ENCODE results near the gene PLCH2.

PLCH2 gene

GRCh38 chr1:2475571-2475970, 518 bp upstream of the PLCH2 start:
- ATAC-seq (no peak), DNase-seq (ENCODE audit: low spot score in 2 of 2) (no peak)
- Mint-ChIP-seq H3K36me3 (no peaks in the 10 kb centered on the region), H3K4me3 (no peak overlapping the region), H3K27ac (no peak overlapping the region), H3K9me3 (no peaks in the 10 kb centered on the region), H3K4me1 (peaks cover 4% of the 10 kb centered on the region)

- H3K4me1 Mint-ChIP-seq = peaks cover 4% of the 10 kb centered on the region
- ATAC-seq = no peak
- DNase-seq (ENCODE audit: low spot score in 2 of 2) = no peak
- no peaks in the 10 kb centered on the region for H3K9me3 Mint-ChIP-seq
- H3K27ac Mint-ChIP-seq = no peak overlapping the region
- H3K4me3 Mint-ChIP-seq = no peak overlapping the region
- no peaks in the 10 kb centered on the region for H3K36me3 Mint-ChIP-seq
Observed at GRCh38 chr1:2477309-2477708, 1.2 kb downstream of the PLCH2 start.

- no peaks in the 10 kb centered on the region for H3K9me3 Mint-ChIP-seq
- ATAC-seq = no peak
- no peak for DNase-seq (ENCODE audit: low spot score in 2 of 2)
- no peaks in the 10 kb centered on the region for H3K36me3 Mint-ChIP-seq
- peaks cover 4% of the 10 kb centered on the region for H3K4me1 Mint-ChIP-seq
- no peak overlapping the region for H3K4me3 Mint-ChIP-seq
- no peak overlapping the region for H3K27ac Mint-ChIP-seq
Observed at GRCh38 chr1:2477791-2478499, 1.9 kb downstream of the PLCH2 start.

GRCh38 chr1:2479186-2479585, 3.1 kb downstream of the PLCH2 start:
- DNase-seq (ENCODE audit: low spot score in 2 of 2) (no peak), ATAC-seq (no peak)
- no peak overlapping the region for H3K4me3 Mint-ChIP-seq
- H3K4me1 Mint-ChIP-seq = peaks cover 9% of the 10 kb centered on the region
- H3K36me3 Mint-ChIP-seq = no peaks in the 10 kb centered on the region
- H3K9me3 Mint-ChIP-seq = no peaks in the 10 kb centered on the region
- no peak overlapping the region for H3K27ac Mint-ChIP-seq

- no peak for ATAC-seq
- H3K4me3 Mint-ChIP-seq = no peak overlapping the region
- peaks cover 13% of the 10 kb centered on the region for H3K4me1 Mint-ChIP-seq
- H3K27ac Mint-ChIP-seq = no peak overlapping the region
- no peaks in the 10 kb centered on the region for H3K36me3 Mint-ChIP-seq
- no peak for DNase-seq (ENCODE audit: low spot score in 2 of 2)
- H3K9me3 Mint-ChIP-seq = no peaks in the 10 kb centered on the region
Observed at GRCh38 chr1:2479618-2480017, 3.5 kb downstream of the PLCH2 start.

GRCh38 chr1:2480236-2480985, 4.3 kb downstream of the PLCH2 start:
- peaks cover 17% of the 10 kb centered on the region for H3K4me1 Mint-ChIP-seq
- H3K36me3 Mint-ChIP-seq = no peaks in the 10 kb centered on the region
- H3K27ac Mint-ChIP-seq = no peak overlapping the region
- ATAC-seq = no peak
- H3K4me3 Mint-ChIP-seq = no peak overlapping the region
- DNase-seq (ENCODE audit: low spot score in 2 of 2) = no peak
- no peaks in the 10 kb centered on the region for H3K9me3 Mint-ChIP-seq

GRCh38 chr1:2480986-2481364, 4.9 kb downstream of the PLCH2 start:
- H3K4me1 Mint-ChIP-seq = peaks cover 17% of the 10 kb centered on the region
- no peaks in the 10 kb centered on the region for H3K9me3 Mint-ChIP-seq
- no peak for DNase-seq (ENCODE audit: low spot score in 2 of 2)
- no peak for ATAC-seq
- H3K36me3 Mint-ChIP-seq = no peaks in the 10 kb centered on the region
- H3K27ac Mint-ChIP-seq = no peak overlapping the region
- no peak overlapping the region for H3K4me3 Mint-ChIP-seq

GRCh38 chr1:2481885-2482284, 5.8 kb downstream of the PLCH2 start:
- no peaks in the 10 kb centered on the region for H3K36me3 Mint-ChIP-seq
- peaks cover 17% of the 10 kb centered on the region for H3K4me1 Mint-ChIP-seq
- DNase-seq (ENCODE audit: low spot score in 2 of 2) (no peak), ATAC-seq (no peak)
- no peaks in the 10 kb centered on the region for H3K9me3 Mint-ChIP-seq
- no peak overlapping the region for H3K27ac Mint-ChIP-seq
- H3K4me3 Mint-ChIP-seq = no peak overlapping the region

GRCh38 chr1:2482588-2482987, 6.5 kb downstream of the PLCH2 start:
- Mint-ChIP-seq H3K9me3 (no peaks in the 10 kb centered on the region), H3K27ac (no peak overlapping the region), H3K36me3 (no peaks in the 10 kb centered on the region), H3K4me1 (peaks cover 13% of the 10 kb centered on the region), H3K4me3 (no peak overlapping the region)
- no peak for DNase-seq (ENCODE audit: low spot score in 2 of 2)
- ATAC-seq = peak; percentile 4

- no peak for ATAC-seq
- H3K4me3 Mint-ChIP-seq = no peak overlapping the region
- H3K9me3 Mint-ChIP-seq = peaks cover 2% of the 10 kb centered on the region
- DNase-seq (ENCODE audit: low spot score in 2 of 2) = no peak
- H3K27ac Mint-ChIP-seq = no peak overlapping the region
- H3K36me3 Mint-ChIP-seq = no peaks in the 10 kb centered on the region
- H3K4me1 Mint-ChIP-seq = peaks cover 13% of the 10 kb centered on the region
Observed at GRCh38 chr1:2483026-2483425, 6.9 kb downstream of the PLCH2 start.

- DNase-seq (ENCODE audit: low spot score in 2 of 2) = no peak
- no peak for ATAC-seq
- peaks cover 13% of the 10 kb centered on the region for H3K4me1 Mint-ChIP-seq
- H3K36me3 Mint-ChIP-seq = no peaks in the 10 kb centered on the region
- peak overlapping the region; percentile 36 for H3K27ac Mint-ChIP-seq
- peaks cover 8% of the 10 kb centered on the region for H3K9me3 Mint-ChIP-seq
- H3K4me3 Mint-ChIP-seq = no peak overlapping the region
Observed at GRCh38 chr1:2483970-2484369, 7.9 kb downstream of the PLCH2 start.

- H3K27ac Mint-ChIP-seq = no peak overlapping the region
- H3K9me3 Mint-ChIP-seq = peaks cover 8% of the 10 kb centered on the region
- H3K4me1 Mint-ChIP-seq = peaks cover 13% of the 10 kb centered on the region
- no peak overlapping the region for H3K4me3 Mint-ChIP-seq
- ATAC-seq = no peak
- no peaks in the 10 kb centered on the region for H3K36me3 Mint-ChIP-seq
- DNase-seq (ENCODE audit: low spot score in 2 of 2) = no peak
Observed at GRCh38 chr1:2486041-2486440, 10.0 kb downstream of the PLCH2 start.

- Mint-ChIP-seq H3K9me3 (peaks cover 8% of the 10 kb centered on the region), H3K4me1 (peaks cover 13% of the 10 kb centered on the region), H3K36me3 (no peaks in the 10 kb centered on the region), H3K27ac (no peak overlapping the region), H3K4me3 (no peak overlapping the region)
- ATAC-seq (no peak), DNase-seq (ENCODE audit: low spot score in 2 of 2) (no peak)
Observed at GRCh38 chr1:2486558-2486957, 10.5 kb downstream of the PLCH2 start.

GRCh38 chr1:2488688-2489087, 12.6 kb downstream of the PLCH2 start:
- no peaks in the 10 kb centered on the region for H3K36me3 Mint-ChIP-seq
- H3K27ac Mint-ChIP-seq = no peak overlapping the region
- H3K4me3 Mint-ChIP-seq = no peak overlapping the region
- H3K9me3 Mint-ChIP-seq = peaks cover 8% of the 10 kb centered on the region
- peaks cover 22% of the 10 kb centered on the region for H3K4me1 Mint-ChIP-seq
- ATAC-seq (no peak), DNase-seq (ENCODE audit: low spot score in 2 of 2) (no peak)

GRCh38 chr1:2489615-2490014, 13.5 kb downstream of the PLCH2 start:
- Mint-ChIP-seq H3K27ac (no peak overlapping the region), H3K4me3 (no peak overlapping the region), H3K36me3 (no peaks in the 10 kb centered on the region), H3K9me3 (peaks cover 8% of the 10 kb centered on the region), H3K4me1 (peaks cover 23% of the 10 kb centered on the region)
- DNase-seq (ENCODE audit: low spot score in 2 of 2) (no peak), ATAC-seq (no peak)

GRCh38 chr1:2492091-2492490, 16.0 kb downstream of the PLCH2 start:
- Mint-ChIP-seq H3K9me3 (peaks cover 8% of the 10 kb centered on the region), H3K36me3 (no peaks in the 10 kb centered on the region), H3K27ac (no peak overlapping the region), H3K4me1 (peaks cover 33% of the 10 kb centered on the region), H3K4me3 (no peak overlapping the region)
- no peak for DNase-seq (ENCODE audit: low spot score in 2 of 2)
- ATAC-seq = no peak
